Heart left ventricle (tissue), 13 donors: ENCODE measurements around the gene TBC1D1.

Experiments
- CTCF ChIP-seq, 12 donors: fragments of 200-600 bp; sonication (generic) in 4 of 12; IDR thresholded peaks; one replicate each; pipeline versions ENCODE4 v1.5.0 to v1.8.0; 2018 to 2022; ENCODE audit warnings: antibody characterized with exemption in 12 of 12, mild to moderate bottlenecking in 5 of 12
- POLR2A ChIP-seq, 2 donors: fragments of 450-650 bp; IDR thresholded peaks; one replicate each; pipeline ENCODE4 v1.6.1; 2017; ENCODE audit warnings: antibody characterized with exemption in 2 of 2, mild to moderate bottlenecking in 2 of 2, moderate library complexity in 2 of 2
- donor health status: ischemic (EF 13 %, LVEDD 7.1; RV severe dilation, severe dysfunction).
- donor health status: DM: no; HTN: yes; CAD: no.
- donor health status: DM: no; HTN: no; CAD: no.
- donor health status: ischemic (EF 25% LVEDD 6.9; RV normal size, moderate dysfunction).
- donor health status: ischemic (EF 25% LVEDD 5.7; RV mildly dilated, moderate dysfunction).
- donor health status: ischemic (EF 35%, LVEDD 5.7; RV mildly dilated, moderate dysfunction).
- donor health status: nonischemic (EF 11% LVEDD 7.7; RV severe dilation, severe dysfunction).
- donor health status: DM: yes; HTN: yes; CAD: no.
- donor health status: PGD.
- donor health status: ischemic (EF 29% LVEDD 5.4; RV normal size, mild dysfunction).
- donor health status: nonischemic (EF 23%, LVEDD 6.1; RV moderate dilation, normal function).

- TF ChIP-seq CTCF (IDR thresholded peaks at IDR 0.05) = no peak
- no peak for TF ChIP-seq POLR2A (IDR thresholded peaks at IDR 0.05)
Measured at GRCh38 chr4:37914539-37914938, 23.7 kb downstream of the TBC1D1 start.
